Neural progenitor cell (in vitro differentiated cells): Measurements from ENCODE around the gene SDS. TPM values are rescaled to one million over a fixed set of nuclear protein-coding genes. Genes with fewer than 3 reads are reported as not detected.

ENCODE experiments used
- DNase-seq: peaks from one replicate; pipeline ENCODE4 v3.0.0-alpha.2; 2016; ENCODE audit warnings: low spot score
- H2AFZ ChIP-seq: fragments of 200-600 bp; sonication (generic); replicated peaks from 2 replicates; pipeline ENCODE4 v1.6.1; 2016; ENCODE audit warnings: antibody characterized with exemption
- H3F3A ChIP-seq: fragments of 200-600 bp; sonication (generic); 2 replicates; pipeline ENCODE4 v1.6.1; 2016; ENCODE audit warnings: antibody characterized with exemption, low read depth
- H3K27ac ChIP-seq: fragments of 200-600 bp; sonication (generic); 2 replicates; pipeline ENCODE4 v1.5.1; 2016; ENCODE audit warnings: mild to moderate bottlenecking
- H3K27me3 ChIP-seq: fragments of 200-600 bp; sonication (generic); 2 replicates; pipeline ENCODE4 v1.6.1; 2016; ENCODE audit warnings: mild to moderate bottlenecking, moderate library complexity
- H3K36me3 ChIP-seq: fragments of 200-600 bp; sonication (generic); 2 replicates; pipeline ENCODE4 v1.5.1; 2016
- H3K4me1 ChIP-seq: fragments of 200-600 bp; sonication (generic); 2 replicates; pipeline ENCODE4 v1.6.1; 2016; ENCODE audit warnings: mixed run types
- H3K4me2 ChIP-seq: fragments of 200-600 bp; sonication (generic); 2 replicates; pipeline ENCODE4 v1.6.1; 2016
- H3K4me3 ChIP-seq: fragments of 200-600 bp; sonication (generic); 2 replicates; pipeline ENCODE4 v1.5.1; 2016
- H3K79me2 ChIP-seq: fragments of 200-600 bp; sonication (generic); 2 replicates; pipeline ENCODE4 v1.6.1; 2016; ENCODE audit warnings: low read depth
- H3K9ac ChIP-seq: fragments of 200-600 bp; sonication (generic); 2 replicates; pipeline ENCODE4 v1.6.1; 2016
- H3K9me3 ChIP-seq: fragments of 200-600 bp; sonication (generic); 2 replicates; pipeline ENCODE4 v1.5.1; 2016; ENCODE audit warnings: low read depth
- H4K20me1 ChIP-seq: fragments of 200-600 bp; sonication (generic); 2 replicates; pipeline ENCODE4 v1.6.1; 2016; ENCODE audit warnings: low read depth
- H3K27ac Mint-ChIP-seq: 3 replicates; pipeline ENCODE4 v1.8.0; 2021; ENCODE audit warnings: mixed read lengths
- H3K27me3 Mint-ChIP-seq: 2 replicates; pipeline ENCODE4 v1.8.0; 2022; ENCODE audit warnings: low read depth, mild to moderate bottlenecking, inconsistent platforms, moderate library complexity, mixed read lengths; ENCODE audit not compliant: insufficient read depth
- H3K36me3 Mint-ChIP-seq: 3 replicates; pipeline ENCODE4 v1.8.0; 2021; ENCODE audit warnings: mixed read lengths
- H3K4me1 Mint-ChIP-seq: 3 replicates; pipeline ENCODE4 v1.8.0; 2021; ENCODE audit warnings: mixed read lengths
- H3K4me3 Mint-ChIP-seq: 3 replicates; pipeline ENCODE4 v1.8.0; 2021; ENCODE audit warnings: mild to moderate bottlenecking, moderate library complexity, mixed read lengths
- H3K9me3 Mint-ChIP-seq: 3 replicates; pipeline ENCODE4 v1.8.0; 2020; ENCODE audit warnings: mixed read lengths
- EZH2 ChIP-seq: fragments of 200-600 bp; sonication (generic); IDR thresholded peaks from 2 replicates; pipeline ENCODE4 v1.6.1; 2017; ENCODE audit warnings: antibody characterized with exemption, mild to moderate bottlenecking, moderate library complexity
- EZH2phosphoT487 ChIP-seq: fragments of 200-600 bp; sonication (generic); IDR thresholded peaks from 2 replicates; pipeline ENCODE4 v1.6.1; 2017; ENCODE audit warnings: antibody characterized with exemption
- total RNA-seq: library from RNA; depleted of rRNA; stranded (reverse); fragments of >200 nt; gene quantifications from 2 replicates; pipeline ENCODE4 v1.2.3, GENCODE V29; 2015; ENCODE audit warnings: low replicate concordance
- TF ChIP-seq, protein P1 (sequence below): fragments of 200-600 bp; sonication (generic); IDR thresholded peaks from 2 replicates; pipeline ENCODE4 v1.5.1; 2017; ENCODE audit warnings: antibody characterized with exemption, mild to moderate bottlenecking

The SDS gene
- total RNA-seq, 1 donor from 2014 or later = not detected

DNA sequence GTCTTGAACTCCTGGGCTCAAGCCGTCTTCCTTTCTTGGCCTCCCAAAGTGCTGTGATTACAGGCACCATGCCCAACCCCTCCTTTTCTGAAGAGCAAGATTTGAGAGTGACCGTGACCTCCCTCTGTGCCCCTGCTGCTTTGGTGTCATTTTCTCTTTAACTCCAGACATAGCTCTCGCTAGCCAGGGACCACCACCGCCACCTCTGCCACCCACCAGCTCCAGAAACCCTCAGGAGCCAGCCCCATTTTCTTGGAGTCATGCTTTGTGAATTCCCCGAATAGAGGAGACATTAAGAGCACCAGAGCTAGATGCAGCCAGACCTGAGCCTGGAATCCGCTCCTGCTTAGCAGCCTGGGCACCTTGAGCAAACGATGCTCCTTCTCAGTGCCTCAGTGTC lies 36.6 kb upstream of the SDS start:
- Histone ChIP-seq H3K79me2 (no peaks in the 10 kb centered on the region), H3F3A (no peaks in the 10 kb centered on the region), H3K4me3 (no peak overlapping the region), H3K27ac (no peak overlapping the region), H3K9ac (no peak overlapping the region), H3K27me3 (no peaks in the 10 kb centered on the region), H3K36me3 (no peaks in the 10 kb centered on the region), H3K4me2 (no peak overlapping the region), H2AFZ (no peak overlapping the region), H3K4me1 (no peaks in the 10 kb centered on the region), H3K9me3 (no peaks in the 10 kb centered on the region), H4K20me1 (no peaks in the 10 kb centered on the region)
- H3K36me3 Mint-ChIP-seq = no peaks in the 10 kb centered on the region
- H3K4me1 Mint-ChIP-seq = peaks cover 6% of the 10 kb centered on the region
- DNase-seq = no peak
- no peak overlapping the region for H3K4me3 Mint-ChIP-seq
- TF ChIP-seq, protein P1, sequence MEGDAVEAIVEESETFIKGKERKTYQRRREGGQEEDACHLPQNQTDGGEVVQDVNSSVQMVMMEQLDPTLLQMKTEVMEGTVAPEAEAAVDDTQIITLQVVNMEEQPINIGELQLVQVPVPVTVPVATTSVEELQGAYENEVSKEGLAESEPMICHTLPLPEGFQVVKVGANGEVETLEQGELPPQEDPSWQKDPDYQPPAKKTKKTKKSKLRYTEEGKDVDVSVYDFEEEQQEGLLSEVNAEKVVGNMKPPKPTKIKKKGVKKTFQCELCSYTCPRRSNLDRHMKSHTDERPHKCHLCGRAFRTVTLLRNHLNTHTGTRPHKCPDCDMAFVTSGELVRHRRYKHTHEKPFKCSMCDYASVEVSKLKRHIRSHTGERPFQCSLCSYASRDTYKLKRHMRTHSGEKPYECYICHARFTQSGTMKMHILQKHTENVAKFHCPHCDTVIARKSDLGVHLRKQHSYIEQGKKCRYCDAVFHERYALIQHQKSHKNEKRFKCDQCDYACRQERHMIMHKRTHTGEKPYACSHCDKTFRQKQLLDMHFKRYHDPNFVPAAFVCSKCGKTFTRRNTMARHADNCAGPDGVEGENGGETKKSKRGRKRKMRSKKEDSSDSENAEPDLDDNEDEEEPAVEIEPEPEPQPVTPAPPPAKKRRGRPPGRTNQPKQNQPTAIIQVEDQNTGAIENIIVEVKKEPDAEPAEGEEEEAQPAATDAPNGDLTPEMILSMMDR = no peak
- TF ChIP-seq EZH2 (no peak), EZH2phosphoT487 (no peak)
- H3K27ac Mint-ChIP-seq = no peak overlapping the region
- no peaks in the 10 kb centered on the region for H3K27me3 Mint-ChIP-seq
- H3K9me3 Mint-ChIP-seq = no peaks in the 10 kb centered on the region

DNA sequence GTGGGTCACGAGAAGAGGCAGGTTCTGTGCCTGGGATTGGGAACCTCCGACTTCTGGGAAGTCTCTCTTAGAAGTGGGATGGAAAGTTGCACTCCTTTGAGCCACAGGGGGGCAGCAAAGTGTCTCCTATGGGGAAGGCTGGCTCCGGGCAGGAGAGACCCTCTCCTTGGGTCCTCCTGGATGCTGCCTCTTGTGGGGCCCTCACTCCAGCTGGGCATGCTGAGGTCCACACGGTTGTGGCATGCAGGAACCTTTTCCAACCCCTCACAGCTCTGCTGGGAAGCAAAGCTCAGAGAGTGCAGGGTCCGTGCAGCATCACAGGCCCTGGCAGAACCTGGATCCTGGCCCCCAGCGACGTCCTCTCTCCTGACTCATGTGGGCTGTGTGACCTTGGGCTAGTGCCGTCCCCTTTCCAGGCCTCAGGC lies 35.9 kb upstream of the SDS start:
- Histone ChIP-seq H3K79me2 (no peaks in the 10 kb centered on the region), H3K27me3 (no peaks in the 10 kb centered on the region), H4K20me1 (no peaks in the 10 kb centered on the region), H2AFZ (no peak overlapping the region), H3K9me3 (no peaks in the 10 kb centered on the region), H3F3A (no peaks in the 10 kb centered on the region), H3K4me2 (no peak overlapping the region), H3K9ac (no peak overlapping the region), H3K4me1 (no peaks in the 10 kb centered on the region), H3K27ac (no peak overlapping the region), H3K36me3 (no peaks in the 10 kb centered on the region), H3K4me3 (no peak overlapping the region)
- Mint-ChIP-seq H3K4me3 (no peak overlapping the region), H3K27me3 (no peaks in the 10 kb centered on the region), H3K4me1 (peaks cover 6% of the 10 kb centered on the region), H3K36me3 (no peaks in the 10 kb centered on the region), H3K9me3 (no peaks in the 10 kb centered on the region), H3K27ac (no peak overlapping the region)
- DNase-seq = peak; percentile 92
- TF ChIP-seq, protein P1 = peak; percentile 85
- no peak for TF ChIP-seq EZH2phosphoT487
- TF ChIP-seq EZH2 = no peak

DNA sequence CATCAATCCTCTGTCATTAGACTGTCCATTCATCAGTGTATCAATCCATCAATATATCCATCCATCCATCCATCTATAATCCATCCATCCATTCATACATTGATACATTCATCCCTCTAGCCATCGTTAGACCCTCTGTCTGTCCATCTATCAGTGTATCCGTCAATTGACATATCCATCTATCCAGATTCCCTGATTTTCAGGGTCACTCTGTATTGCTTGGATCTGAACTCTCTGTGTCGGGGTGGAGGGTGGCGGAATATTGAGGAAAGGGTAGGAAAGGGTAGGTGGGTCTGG lies 35.6 kb upstream of the SDS start:
- no peak for DNase-seq
- Mint-ChIP-seq H3K4me3 (no peak overlapping the region), H3K4me1 (peaks cover 6% of the 10 kb centered on the region), H3K9me3 (no peaks in the 10 kb centered on the region), H3K27me3 (no peaks in the 10 kb centered on the region), H3K27ac (no peak overlapping the region), H3K36me3 (no peaks in the 10 kb centered on the region)
- no peak overlapping the region for H3K9ac ChIP-seq
- no peaks in the 10 kb centered on the region for H3F3A ChIP-seq
- no peaks in the 10 kb centered on the region for H4K20me1 ChIP-seq
- H3K27ac ChIP-seq = no peak overlapping the region
- no peaks in the 10 kb centered on the region for H3K79me2 ChIP-seq
- TF ChIP-seq EZH2phosphoT487 = no peak
- H3K4me1 ChIP-seq = no peaks in the 10 kb centered on the region
- H3K27me3 ChIP-seq = no peaks in the 10 kb centered on the region
- H3K36me3 ChIP-seq = no peaks in the 10 kb centered on the region
- no peak overlapping the region for H2AFZ ChIP-seq
- no peak overlapping the region for H3K4me3 ChIP-seq
- H3K4me2 ChIP-seq = no peak overlapping the region
- H3K9me3 ChIP-seq = no peaks in the 10 kb centered on the region

DNA sequence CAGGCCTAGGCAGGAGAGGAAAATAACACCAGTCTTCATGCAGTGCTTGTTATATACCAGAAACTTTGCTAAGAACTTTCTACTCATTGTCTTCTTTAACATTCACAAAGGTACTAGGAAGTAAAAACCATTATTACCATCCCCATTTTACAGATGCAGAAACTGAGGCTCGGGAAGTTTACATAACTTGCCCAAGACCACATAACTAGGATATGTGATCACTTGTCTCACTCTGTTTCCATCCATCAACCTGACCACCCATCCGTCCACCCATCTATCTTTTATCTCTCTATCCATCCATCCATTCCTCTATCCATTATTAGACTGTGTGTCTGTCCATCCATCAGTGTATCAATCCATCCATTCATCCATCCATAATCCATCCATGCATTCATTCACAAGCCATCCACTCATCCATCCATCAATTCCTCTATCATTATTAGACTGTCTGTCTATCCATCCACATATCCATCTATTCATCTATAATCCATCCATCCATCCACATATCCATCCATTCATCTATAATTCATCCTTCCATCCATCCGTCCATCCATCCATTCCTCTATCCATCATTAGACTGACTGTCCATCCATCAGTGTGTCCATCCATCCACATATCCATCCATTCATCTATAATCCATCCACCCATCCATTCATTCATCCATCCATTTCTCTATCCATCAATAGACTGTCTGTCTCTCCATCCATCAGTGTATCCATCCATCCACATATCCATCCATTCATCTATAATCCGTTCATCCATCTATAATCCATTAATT lies 35.0 kb upstream of the SDS start:
- Histone ChIP-seq H3K9ac (no peak overlapping the region), H3K27me3 (no peaks in the 10 kb centered on the region), H3K79me2 (no peaks in the 10 kb centered on the region), H3K36me3 (no peaks in the 10 kb centered on the region), H3K4me2 (no peak overlapping the region), H3K9me3 (no peaks in the 10 kb centered on the region), H3K4me1 (no peaks in the 10 kb centered on the region), H3K4me3 (no peak overlapping the region), H2AFZ (no peak overlapping the region), H4K20me1 (no peaks in the 10 kb centered on the region), H3F3A (no peaks in the 10 kb centered on the region), H3K27ac (no peak overlapping the region)
- no peak overlapping the region for H3K27ac Mint-ChIP-seq
- H3K9me3 Mint-ChIP-seq = no peaks in the 10 kb centered on the region
- DNase-seq = no peak
- H3K27me3 Mint-ChIP-seq = no peaks in the 10 kb centered on the region
- H3K4me3 Mint-ChIP-seq = no peak overlapping the region
- peaks cover 6% of the 10 kb centered on the region for H3K4me1 Mint-ChIP-seq
- TF ChIP-seq EZH2 = no peak
- TF ChIP-seq, protein P1 = no peak
- TF ChIP-seq EZH2phosphoT487 = no peak
- H3K36me3 Mint-ChIP-seq = no peaks in the 10 kb centered on the region
